Activated CD8-positive, alpha-beta memory T cell treated with anti-CD3 and anti-CD28 coated beads, Interleukin-2, amount 10 ng/mL, durations not matched to agents 7 days and 5 days (primary cell): ENCODE measurements around the gene ITPRIP. TPM values are rescaled to one million over a fixed set of nuclear protein-coding genes. Genes with fewer than 3 reads are reported as not detected.

Source experiments
- ATAC-seq: fragments of 150-1000 bp; cut with Tn5 transposase; one replicate; pipeline ENCODE4 v1.10.0; 2021; ENCODE audit warnings: moderate library complexity
- CTCF ChIA-PET: fragments of 350-600 bp; sonication (Branson Sonifier 250); formaldehyde crosslinking; loops from one replicate; lab custom pipeline; 2021; ENCODE audit warnings: antibody characterized with exemption; lab: Charles Lee
- DNase-seq: peaks from one replicate; pipeline ENCODE4 v3.0.0-alpha.2; 2020
- H3K27ac Mint-ChIP-seq: one replicate; pipeline ENCODE4 v1.8.0; 2021; ENCODE audit warnings: mild to moderate bottlenecking, mixed read lengths
- H3K27me3 Mint-ChIP-seq: one replicate; pipeline ENCODE4 v1.8.0; 2021; ENCODE audit warnings: mixed read lengths
- H3K36me3 Mint-ChIP-seq: one replicate; pipeline ENCODE4 v1.8.0; 2021; ENCODE audit warnings: mild to moderate bottlenecking, mixed read lengths
- H3K4me1 Mint-ChIP-seq: one replicate; pipeline ENCODE4 v1.8.0; 2021; ENCODE audit warnings: mixed read lengths
- H3K4me3 Mint-ChIP-seq: one replicate; pipeline ENCODE4 v1.8.0; 2021; ENCODE audit warnings: mild to moderate bottlenecking, moderate library complexity, mixed read lengths
- H3K9me3 Mint-ChIP-seq: one replicate; pipeline ENCODE4 v1.8.0; 2022; ENCODE audit warnings: low read depth, mixed read lengths
- total RNA-seq, 2 experiments: library from RNA; stranded (reverse); gene quantifications; one replicate each; pipeline ENCODE4 v1.2.3, GENCODE V29; 2021

Gene ITPRIP
- total RNA-seq, 2 experiments from 2014 or later, result 21.6 to 21.9 TPM

DNA sequence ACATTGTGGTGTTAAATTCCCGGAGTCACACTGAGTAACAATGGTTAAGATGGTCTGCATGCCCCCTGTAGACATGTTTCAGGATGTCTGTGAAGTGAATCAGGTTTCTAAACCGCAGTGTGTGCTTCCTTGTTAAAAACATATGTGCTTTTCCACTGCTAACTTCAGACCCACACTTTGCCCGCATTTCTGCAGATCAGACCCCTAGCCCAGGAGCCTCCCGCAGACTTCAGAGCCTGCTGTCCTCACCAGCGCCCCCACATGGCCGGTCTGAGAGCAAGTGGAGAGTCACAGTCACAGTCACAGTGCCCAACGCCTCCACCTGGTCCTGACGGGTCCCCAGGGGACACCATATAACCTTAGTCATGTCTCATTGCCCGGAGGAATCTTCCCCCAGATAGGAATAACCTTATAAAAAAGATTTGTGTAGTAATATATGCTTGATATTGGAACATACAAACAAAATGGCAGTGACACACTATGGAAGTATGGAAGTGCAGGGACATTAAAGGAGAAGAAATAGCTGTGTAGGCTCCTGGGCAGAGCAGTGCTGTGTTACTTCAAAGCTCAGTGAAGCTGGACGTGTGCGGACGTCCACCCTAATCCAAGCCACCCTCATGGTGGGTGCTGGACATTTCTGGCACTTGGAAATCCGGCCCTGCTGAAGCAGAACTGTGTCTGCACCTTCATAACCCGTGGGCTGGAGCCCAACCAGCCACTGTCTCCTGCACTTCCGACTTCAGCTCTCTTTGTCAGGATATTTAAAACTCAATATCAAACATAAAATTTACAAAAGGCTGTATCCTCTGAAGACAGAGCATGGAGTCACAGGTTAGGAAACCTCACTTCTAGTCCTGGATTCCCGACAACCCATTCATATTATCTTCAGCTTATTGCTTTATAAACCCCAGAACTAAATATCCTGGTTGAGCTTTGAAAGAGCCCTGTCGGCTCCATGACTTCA is 40.3 kb downstream of the ITPRIP start:
- CTCF ChIA-PET, result interaction anchor here (0.6 to 3.7 kb wide), 5 partner anchors 9 to 53 kb away, joined by 3 to 30 read pairs (median 4); no protein-coding TSS in a partner anchor
- H3K36me3 Mint-ChIP-seq, result no peaks in the 10 kb centered on the region
- no peak overlapping the region for H3K27ac Mint-ChIP-seq
- H3K9me3 Mint-ChIP-seq, result no peaks in the 10 kb centered on the region
- no peak for ATAC-seq
- H3K4me3 Mint-ChIP-seq, result no peak overlapping the region
- DNase-seq, result no peak
- H3K27me3 Mint-ChIP-seq, result peaks cover 3% of the 10 kb centered on the region
- H3K4me1 Mint-ChIP-seq, result peaks cover 13% of the 10 kb centered on the region

DNA sequence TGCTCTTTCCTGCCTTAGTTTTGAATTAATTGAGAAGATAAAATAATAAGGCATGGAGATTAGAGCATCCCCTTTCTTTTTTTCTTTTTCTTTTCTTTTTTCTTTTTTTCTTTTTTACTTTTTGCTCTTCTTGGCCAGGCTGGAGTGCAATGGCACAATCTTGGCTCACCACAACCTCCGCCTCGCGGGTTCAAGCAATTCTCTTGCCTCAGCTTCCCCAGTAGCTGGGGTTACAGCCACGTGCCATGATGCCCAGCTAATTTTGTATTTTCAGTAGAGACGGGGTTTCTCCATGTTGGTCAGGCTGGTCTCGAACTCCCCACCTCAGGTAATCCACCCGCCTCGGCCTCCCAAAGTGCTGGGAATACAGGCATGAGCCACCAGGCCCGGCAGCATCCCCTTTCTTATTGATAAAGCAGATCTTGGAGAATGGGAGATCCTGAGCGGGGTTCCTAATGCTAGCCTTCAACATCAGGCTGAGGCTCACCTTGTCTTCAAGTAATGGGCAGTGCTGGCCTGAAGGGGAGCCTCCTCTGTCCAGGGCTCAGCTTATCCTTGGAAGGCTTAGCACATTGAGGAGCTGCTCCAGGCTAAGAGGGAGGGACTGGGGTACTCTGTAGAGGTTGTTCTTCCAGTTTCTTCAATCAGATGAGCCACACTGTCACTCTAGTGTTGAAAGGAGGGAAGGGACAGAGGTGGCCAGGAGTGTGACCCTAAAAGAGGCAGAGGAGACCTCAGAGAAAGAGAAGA is 41.4 kb downstream of the ITPRIP start:
- H3K27me3 Mint-ChIP-seq, result peaks cover 4% of the 10 kb centered on the region
- ATAC-seq, result no peak
- CTCF ChIA-PET, result interaction anchor here (2.2 to 11.9 kb wide), 5 partner anchors 9 to 57 kb away, joined by 7 to 290 read pairs (median 19); partner anchors contain the start of gene CFAP58
- no peaks in the 10 kb centered on the region for H3K36me3 Mint-ChIP-seq
- no peaks in the 10 kb centered on the region for H3K9me3 Mint-ChIP-seq
- H3K27ac Mint-ChIP-seq, result no peak overlapping the region
- H3K4me3 Mint-ChIP-seq, result no peak overlapping the region
- no peak for DNase-seq
- H3K4me1 Mint-ChIP-seq, result peaks cover 17% of the 10 kb centered on the region

DNA sequence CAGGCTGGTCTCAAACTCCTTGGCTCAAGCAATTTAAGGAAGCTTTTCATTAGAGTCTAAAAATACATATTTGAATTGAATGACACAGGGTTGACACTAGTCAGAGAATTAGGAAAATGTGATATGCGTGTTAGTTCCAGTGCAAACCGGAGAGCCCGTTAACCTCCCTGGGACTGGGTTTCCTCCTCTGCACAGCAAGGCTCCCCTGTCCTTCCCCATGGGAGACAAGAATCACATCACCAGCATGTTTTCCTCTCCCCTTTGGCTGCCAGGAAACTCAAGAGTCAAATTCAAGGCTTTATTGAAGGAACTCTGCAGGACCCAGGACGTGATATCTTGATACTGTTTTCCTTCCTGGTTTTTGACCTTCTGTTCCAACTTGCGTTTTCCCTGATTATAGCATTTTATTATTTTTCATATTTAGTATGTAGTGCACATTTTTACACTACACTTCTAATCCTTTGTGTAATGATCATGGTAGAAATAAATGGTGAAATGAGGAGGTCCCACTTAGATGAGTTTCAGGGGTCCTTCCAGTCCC is 44.4 kb downstream of the ITPRIP start:
- Mint-ChIP-seq H3K27ac (no peak overlapping the region), H3K4me3 (no peak overlapping the region), H3K4me1 (peaks cover 12% of the 10 kb centered on the region), H3K27me3 (peaks cover 23% of the 10 kb centered on the region), H3K9me3 (no peaks in the 10 kb centered on the region), H3K36me3 (no peaks in the 10 kb centered on the region)
- DNase-seq, result no peak
- no peak for ATAC-seq
- CTCF ChIA-PET, result interaction anchor here (0.8 to 11.9 kb wide), 11 partner anchors 9 to 60 kb away, joined by 3 to 290 read pairs (median 20); partner anchors contain the start of genes CFAP58, GSTO2 and ITPRIP

DNA sequence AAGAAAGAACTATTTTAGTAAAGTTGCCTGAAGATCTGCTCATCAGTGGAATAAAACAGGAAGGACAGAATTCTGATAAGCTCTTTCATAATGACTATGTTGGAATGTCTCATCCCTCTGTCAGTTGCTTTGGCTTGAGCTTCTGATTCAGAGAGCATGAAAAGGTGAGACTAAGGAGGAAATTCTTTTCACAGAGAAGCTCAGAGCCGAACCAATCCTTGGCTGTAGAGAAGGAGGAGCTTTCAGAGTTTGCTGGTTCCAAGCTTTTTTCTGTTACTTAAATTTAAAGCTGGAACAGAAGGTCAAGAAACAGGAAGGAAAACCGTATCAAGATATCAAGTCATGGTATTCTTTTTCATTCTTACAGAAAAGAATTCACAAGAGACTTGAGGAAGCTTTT is 45.3 kb downstream of the ITPRIP start:
- Mint-ChIP-seq H3K36me3 (no peaks in the 10 kb centered on the region), H3K4me1 (peaks cover 12% of the 10 kb centered on the region), H3K9me3 (no peaks in the 10 kb centered on the region), H3K4me3 (no peak overlapping the region), H3K27ac (no peak overlapping the region), H3K27me3 (peaks cover 30% of the 10 kb centered on the region)
- ATAC-seq (no peak), DNase-seq (no peak)
- CTCF ChIA-PET, result interaction anchor here (1.1 to 11.9 kb wide), 8 partner anchors 14 to 61 kb away, joined by 4 to 290 read pairs (median 48); partner anchors contain the start of genes CFAP58, GSTO2 and ITPRIP

DNA sequence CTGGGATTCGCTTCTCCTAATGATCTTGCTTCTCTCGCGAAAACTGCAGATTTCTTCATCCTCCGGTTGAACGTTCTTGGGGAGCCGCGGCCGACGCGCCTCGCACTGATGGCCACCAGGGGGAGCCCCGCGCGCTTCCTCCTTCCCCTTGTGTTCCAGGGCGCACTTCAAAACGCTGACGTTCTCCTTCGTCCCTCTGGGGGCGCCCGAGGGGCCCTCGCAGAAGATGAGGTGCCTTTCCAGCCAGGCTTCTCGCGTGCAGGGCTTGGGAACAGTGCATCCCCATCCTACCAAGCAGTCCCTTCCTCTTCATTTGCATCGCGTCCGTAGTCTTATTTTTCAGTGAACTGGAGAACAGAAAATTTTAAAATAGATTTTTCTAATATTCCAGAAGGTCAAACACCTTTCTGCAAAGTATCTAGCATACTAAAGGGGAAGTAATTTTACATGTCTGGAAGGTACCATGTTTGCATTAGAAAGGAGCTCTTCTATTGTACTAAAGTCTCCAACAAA is 46.8 kb downstream of the ITPRIP start:
- Mint-ChIP-seq H3K36me3 (no peaks in the 10 kb centered on the region), H3K4me1 (peaks cover 12% of the 10 kb centered on the region), H3K27ac (no peak overlapping the region), H3K27me3 (peaks cover 37% of the 10 kb centered on the region), H3K9me3 (no peaks in the 10 kb centered on the region), H3K4me3 (no peak overlapping the region)
- CTCF ChIA-PET, result interaction anchor here (0.6 to 11.9 kb wide), 21 partner anchors 8 to 334 kb away, joined by 3 to 290 read pairs (median 5); partner anchors contain the start of genes CFAP58, GSTO1, GSTO2 and ITPRIP
- DNase-seq (peak; percentile 90), ATAC-seq (peak; percentile 100)

DNA sequence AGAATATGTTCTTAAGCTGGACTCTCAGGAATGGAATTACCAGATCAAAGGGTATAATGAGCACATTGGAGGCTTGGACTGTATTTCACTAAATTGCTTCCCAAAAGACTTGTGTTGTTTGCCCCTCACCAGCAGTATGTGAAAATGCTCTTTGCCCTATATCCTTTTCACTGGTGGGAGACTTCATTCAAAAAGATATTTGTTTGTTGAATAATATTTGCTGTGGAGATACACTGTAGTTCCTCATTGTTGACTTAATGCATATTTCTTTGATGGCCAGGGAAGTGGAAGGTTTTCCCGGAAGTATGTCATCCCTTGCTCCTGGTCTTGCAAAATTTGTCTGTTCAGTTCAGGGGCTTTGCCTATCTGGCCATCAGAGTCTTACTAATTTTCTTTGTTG is 49.9 kb downstream of the ITPRIP start:
- Mint-ChIP-seq H3K36me3 (no peaks in the 10 kb centered on the region), H3K4me1 (peaks cover 11% of the 10 kb centered on the region), H3K4me3 (no peak overlapping the region), H3K27ac (no peak overlapping the region), H3K9me3 (no peaks in the 10 kb centered on the region), H3K27me3 (peaks cover 38% of the 10 kb centered on the region)
- no peak for ATAC-seq
- no peak for DNase-seq
- CTCF ChIA-PET, result interaction anchor here (8.9 to 11.9 kb wide), 2 partner anchors 14 to 58 kb away, joined by 154 to 290 read pairs; partner anchors contain the start of gene GSTO2

DNA sequence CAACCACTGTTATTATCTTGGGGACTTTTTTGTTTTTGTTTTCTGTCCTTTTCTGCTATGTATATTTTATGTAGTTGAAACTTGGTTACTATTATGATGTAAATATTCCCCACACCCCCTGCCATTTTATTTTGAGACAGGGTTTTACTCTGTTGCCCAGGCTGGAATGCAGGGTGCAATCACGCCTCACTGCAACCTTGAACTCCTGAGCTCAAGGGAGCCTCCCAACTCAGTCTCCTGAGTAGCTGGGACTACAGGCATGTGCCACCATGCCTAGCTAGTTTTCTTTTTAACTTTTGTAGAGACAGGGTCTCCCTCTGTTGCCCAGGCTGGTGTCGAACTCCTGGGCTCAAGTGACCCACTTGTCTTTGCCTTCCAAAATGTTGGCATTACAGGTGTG is 51.3 kb downstream of the ITPRIP start:
- no peaks in the 10 kb centered on the region for H3K36me3 Mint-ChIP-seq
- H3K4me1 Mint-ChIP-seq, result peaks cover 5% of the 10 kb centered on the region
- DNase-seq, result no peak
- H3K27ac Mint-ChIP-seq, result no peak overlapping the region
- peaks cover 39% of the 10 kb centered on the region for H3K27me3 Mint-ChIP-seq
- CTCF ChIA-PET, result interaction anchor here (0.9 to 11.9 kb wide), 4 partner anchors 9 to 60 kb away, joined by 3 to 290 read pairs (median 80); partner anchors contain the start of gene GSTO2
- no peaks in the 10 kb centered on the region for H3K9me3 Mint-ChIP-seq
- H3K4me3 Mint-ChIP-seq, result no peak overlapping the region
- no peak for ATAC-seq

DNA sequence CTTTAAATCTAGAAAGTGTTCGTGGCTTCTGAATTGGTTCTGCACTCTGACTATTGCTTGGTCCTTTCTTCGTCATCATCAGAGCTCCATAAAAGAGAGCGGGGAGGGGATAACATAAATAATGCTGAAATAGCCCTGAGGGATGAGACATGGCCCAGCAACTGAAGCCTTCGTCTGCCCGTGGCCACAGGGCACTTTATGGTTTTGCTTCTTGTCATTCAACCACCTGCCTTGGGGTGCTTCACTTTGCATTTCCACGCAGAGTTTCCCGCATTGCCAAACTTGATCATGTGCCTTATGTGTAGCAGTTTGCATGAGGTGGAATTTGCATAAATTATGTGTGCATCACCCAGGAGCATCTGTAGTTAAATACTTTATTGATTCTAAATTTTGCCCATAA is 53.4 kb downstream of the ITPRIP start:
- CTCF ChIA-PET, result interaction anchor here (1.2 to 11.9 kb wide), 3 partner anchors 9 to 62 kb away, joined by 3 to 290 read pairs (median 154); partner anchors contain the start of gene GSTO2
- no peak overlapping the region for H3K27ac Mint-ChIP-seq

DNA sequence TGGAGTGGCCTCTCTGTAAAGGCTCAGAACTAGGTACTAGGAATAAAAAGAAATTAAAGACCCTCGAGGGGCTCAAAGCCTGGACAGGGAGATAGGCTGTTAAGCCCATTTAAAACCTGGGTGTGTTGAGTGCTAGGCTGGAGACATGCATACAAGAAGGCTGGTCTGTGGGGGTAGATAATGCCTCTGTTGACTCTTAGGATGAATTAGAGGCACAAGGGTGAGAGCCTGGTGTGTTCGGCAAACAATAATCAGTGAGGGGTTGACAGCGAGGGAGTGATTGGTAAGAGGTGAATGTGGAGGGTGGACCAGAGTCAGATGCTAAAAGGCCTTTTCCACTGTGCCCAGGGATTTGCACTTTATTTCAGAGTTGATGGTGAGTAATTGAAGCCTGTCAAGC is 56.6 kb downstream of the ITPRIP start:
- no peaks in the 10 kb centered on the region for H3K36me3 Mint-ChIP-seq
- DNase-seq (no peak), ATAC-seq (no peak)
- no peaks in the 10 kb centered on the region for H3K9me3 Mint-ChIP-seq
- CTCF ChIA-PET, result interaction anchor here (1.0 to 2.6 kb wide), 2 partner anchors 8 to 69 kb away, joined by 3 to 16 read pairs; no protein-coding TSS in a partner anchor
- no peak overlapping the region for H3K4me3 Mint-ChIP-seq
- no peak overlapping the region for H3K27ac Mint-ChIP-seq
- no peaks in the 10 kb centered on the region for H3K4me1 Mint-ChIP-seq
- H3K27me3 Mint-ChIP-seq, result peaks cover 21% of the 10 kb centered on the region

More for the DNA sequence above, 53.4 kb downstream of the ITPRIP start:
- H3K27me3 Mint-ChIP-seq, result peaks cover 37% of the 10 kb centered on the region
- H3K4me1 Mint-ChIP-seq, result no peaks in the 10 kb centered on the region
- ATAC-seq (no peak), DNase-seq (no peak)
- H3K36me3 Mint-ChIP-seq, result no peaks in the 10 kb centered on the region
- H3K9me3 Mint-ChIP-seq, result no peaks in the 10 kb centered on the region
- no peak overlapping the region for H3K4me3 Mint-ChIP-seq

DNA sequence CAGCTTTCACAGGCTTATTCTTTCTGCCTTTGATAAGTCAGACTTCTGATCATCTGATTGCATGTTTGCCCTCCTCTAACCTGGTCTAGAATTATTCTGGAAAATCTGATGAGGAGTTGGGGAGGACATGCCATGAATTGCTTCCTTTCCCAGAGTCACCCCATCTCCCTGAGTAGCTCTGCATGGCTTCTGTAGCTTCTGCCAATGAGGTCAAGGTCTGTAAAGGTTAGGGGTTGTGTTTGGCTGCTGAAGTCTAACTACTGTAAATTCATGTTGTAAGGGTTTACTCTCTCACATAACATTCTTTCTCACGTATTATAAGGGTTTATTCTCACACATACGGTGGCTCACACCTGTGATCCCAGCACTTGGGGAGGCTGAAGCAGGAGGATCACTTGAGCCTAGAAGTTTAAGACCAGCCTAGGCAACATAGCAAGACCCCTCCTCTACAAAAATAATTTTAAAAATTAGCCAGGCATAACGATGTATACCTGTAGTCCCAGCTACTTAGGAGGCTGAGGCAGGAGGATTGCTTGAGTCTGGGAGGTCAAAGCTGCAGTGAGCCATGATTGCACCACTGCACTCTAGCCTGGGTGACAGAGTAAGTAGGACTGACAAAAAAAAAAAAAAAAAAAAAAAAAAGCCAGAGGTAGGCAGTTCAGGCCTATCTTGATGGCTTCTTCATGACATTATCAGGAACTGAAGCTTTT is 58.6 kb downstream of the ITPRIP start:
- H3K27ac Mint-ChIP-seq, result no peak overlapping the region
- H3K9me3 Mint-ChIP-seq, result no peaks in the 10 kb centered on the region
- DNase-seq (no peak), ATAC-seq (no peak)
- H3K36me3 Mint-ChIP-seq, result no peaks in the 10 kb centered on the region
- H3K27me3 Mint-ChIP-seq, result peaks cover 31% of the 10 kb centered on the region
- CTCF ChIA-PET, result interaction anchor here (0.9 to 13.0 kb wide), 5 partner anchors 10 to 71 kb away, joined by 3 to 154 read pairs (median 3); partner anchors contain the start of gene ITPRIP
- H3K4me1 Mint-ChIP-seq, result peaks cover 2% of the 10 kb centered on the region
- H3K4me3 Mint-ChIP-seq, result no peak overlapping the region

DNA sequence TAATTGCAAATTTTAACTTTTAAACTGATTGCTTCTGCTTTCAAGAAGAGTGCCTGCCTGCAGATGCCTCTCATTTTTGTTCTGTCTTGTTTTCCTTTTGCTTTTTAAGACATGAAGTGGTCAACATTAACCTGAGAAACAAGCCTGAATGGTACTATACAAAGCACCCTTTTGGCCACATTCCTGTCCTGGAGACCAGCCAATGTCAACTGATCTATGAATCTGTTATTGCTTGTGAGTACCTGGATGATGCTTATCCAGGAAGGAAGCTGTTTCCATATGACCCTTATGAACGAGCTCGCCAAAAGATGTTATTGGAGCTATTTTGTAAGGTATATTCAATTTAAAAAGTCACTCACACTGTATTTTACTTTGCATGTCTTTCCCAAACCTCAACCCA is 60.5 kb downstream of the ITPRIP start:
- no peak overlapping the region for H3K4me3 Mint-ChIP-seq
- H3K27ac Mint-ChIP-seq, result no peak overlapping the region
- CTCF ChIA-PET, result interaction anchor here (1.8 to 13.0 kb wide), 3 partner anchors 12 to 76 kb away, joined by 5 to 154 read pairs (median 12); partner anchors contain the start of gene CFAP58
- peaks cover 7% of the 10 kb centered on the region for H3K4me1 Mint-ChIP-seq
- no peaks in the 10 kb centered on the region for H3K9me3 Mint-ChIP-seq
- no peak for ATAC-seq
- peaks cover 35% of the 10 kb centered on the region for H3K27me3 Mint-ChIP-seq
- no peaks in the 10 kb centered on the region for H3K36me3 Mint-ChIP-seq
- DNase-seq, result no peak

DNA sequence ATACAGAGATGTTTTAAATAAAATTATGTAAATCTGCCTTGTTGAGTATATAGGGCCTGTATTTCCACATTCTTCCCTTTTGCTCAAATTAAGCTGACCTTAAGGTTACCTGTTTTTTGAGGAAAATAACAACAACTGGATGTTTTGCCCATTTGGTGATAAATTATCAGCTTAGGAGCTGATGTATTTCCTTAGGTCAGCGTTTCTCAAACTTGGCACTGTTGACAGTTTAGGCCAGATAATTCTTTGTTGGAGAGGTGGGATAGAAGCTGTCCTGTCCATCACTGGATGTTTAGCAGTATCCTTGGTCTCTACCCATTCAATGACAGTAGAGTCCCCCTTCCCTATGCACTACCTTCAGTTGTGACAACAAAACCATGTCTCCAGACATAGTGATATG is 62.1 kb downstream of the ITPRIP start:
- CTCF ChIA-PET, result interaction anchor here (0.9 to 13.0 kb wide), 5 partner anchors 13 to 78 kb away, joined by 4 to 154 read pairs (median 26); partner anchors contain the start of gene CFAP58
- H3K4me3 Mint-ChIP-seq, result no peak overlapping the region
- DNase-seq (no peak), ATAC-seq (no peak)
- H3K36me3 Mint-ChIP-seq, result no peaks in the 10 kb centered on the region
- no peaks in the 10 kb centered on the region for H3K9me3 Mint-ChIP-seq
- peaks cover 24% of the 10 kb centered on the region for H3K27me3 Mint-ChIP-seq
- peaks cover 7% of the 10 kb centered on the region for H3K4me1 Mint-ChIP-seq
- H3K27ac Mint-ChIP-seq, result no peak overlapping the region
